ENCODE measurements around the gene TRAPPC8. TPM values are rescaled to one million over a fixed set of nuclear protein-coding genes. Genes with fewer than 3 reads are reported as not detected.

The TRAPPC8 gene
- total RNA-seq, 1 experiment from 2014 or later = 30.4 TPM

- intact Hi-C loops (cut with micrococcal nuclease) = no loop called here
- ATAC-seq (no peak), DNase-seq (ENCODE audit: low read depth, low spot score) (no peak)
- H3K4me2 ChIP-seq (ENCODE audit: low read length) = no peak overlapping the region
- H3K4me3 ChIP-seq (replicated peaks in 1 of 2; ENCODE audit: low read depth in 1 of 2, low read length in 2 of 2) = no peak overlapping the region
- POLR2A ChIA-PET = no interaction called here
- H4K20me1 ChIP-seq (ENCODE audit: insufficient read depth) = no peaks in the 10 kb centered on the region
- no peak overlapping the region for H3K27ac ChIP-seq (ENCODE audit: low read depth, low read length)
- no peaks in the 10 kb centered on the region for H3K4me1 ChIP-seq (ENCODE audit: control insufficient read depth in 1 of 2, insufficient read depth in 2 of 2, low read length in 2 of 2)
- H3K79me2 ChIP-seq (ENCODE audit: insufficient read depth, low read length) = no peaks in the 10 kb centered on the region
- H2AFZ ChIP-seq (ENCODE audit: low read depth, low read length, poor library complexity, severe bottlenecking) = no peak overlapping the region
- peaks cover 9 to 22% of the 10 kb centered on the region in 2 experiments; a peak in 3 of 4 replicates for H3K36me3 ChIP-seq (ENCODE audit: control insufficient read depth in 1 of 2, insufficient read depth in 2 of 2, low read length in 2 of 2)
- no peaks in the 10 kb centered on the region for H3K9me2 ChIP-seq (ENCODE audit: insufficient read depth)
- no peak for TF ChIP-seq ZNF274 (IDR thresholded peaks at IDR 0.05; ENCODE audit: low read depth, low read length)
- TF ChIP-seq EZH2 (IDR thresholded peaks at IDR 0.05) = no peak
- TF ChIP-seq, protein P1, sequence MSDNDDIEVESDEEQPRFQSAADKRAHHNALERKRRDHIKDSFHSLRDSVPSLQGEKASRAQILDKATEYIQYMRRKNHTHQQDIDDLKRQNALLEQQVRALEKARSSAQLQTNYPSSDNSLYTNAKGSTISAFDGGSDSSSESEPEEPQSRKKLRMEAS (IDR thresholded peaks at IDR 0.05) = no peak
- TF ChIP-seq, protein P2, sequence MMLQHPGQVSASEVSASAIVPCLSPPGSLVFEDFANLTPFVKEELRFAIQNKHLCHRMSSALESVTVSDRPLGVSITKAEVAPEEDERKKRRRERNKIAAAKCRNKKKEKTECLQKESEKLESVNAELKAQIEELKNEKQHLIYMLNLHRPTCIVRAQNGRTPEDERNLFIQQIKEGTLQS (IDR thresholded peaks at IDR 0.05) = no peak
- TF ChIP-seq SRF (IDR thresholded peaks at IDR 0.05; ENCODE audit: low read depth) = no peak
- TF ChIP-seq SIN3A (IDR thresholded peaks at IDR 0.05; ENCODE audit: low read depth) = no peak
- no peak for TF ChIP-seq CEBPB (IDR thresholded peaks at IDR 0.05; ENCODE audit: low read depth)
- TF ChIP-seq CBX3 (IDR thresholded peaks at IDR 0.05; ENCODE audit: low read depth) = no peak
- TF ChIP-seq REST (IDR thresholded peaks at IDR 0.05; ENCODE audit: low read depth) = no peak
- TF ChIP-seq FOSL1 (IDR thresholded peaks at IDR 0.05; ENCODE audit: low read depth) = no peak
- no peak for TF ChIP-seq POLR2AphosphoS5 (IDR thresholded peaks at IDR 0.05; ENCODE audit: low read depth, low read length)
- CTCF ChIA-PET = no interaction called here
- H3K9ac ChIP-seq (ENCODE audit: low read length) = no peak overlapping the region
- H3K9me3 ChIP-seq (ENCODE audit: control insufficient read depth in 1 of 2, insufficient read depth in 1 of 2, low read depth in 1 of 2, low read length in 2 of 2) = no peaks in the 10 kb centered on the region
- RAD21 ChIA-PET (ENCODE audit: low non-redundant PET in 1 of 2, low total read pairs in 2 of 2, uncharacterized antibody in 2 of 2, unreplicated experiment in 2 of 2) = no interaction called here
- no peaks in the 10 kb centered on the region for H3K27me3 ChIP-seq (ENCODE audit: insufficient read depth, low read length)
- no TSS peak for BruUV-seq (replicated peaks)
These were observed 82.4 kb downstream of the TRAPPC8 start for GRCh38 chr18:31860488-31860887.
